H1 (cell line): Measurements from ENCODE around the gene TTC8. TPM values are rescaled to one million over a fixed set of nuclear protein-coding genes. Genes with fewer than 3 reads are reported as not detected.

Source experiments
- CTCF ChIA-PET: fragments of 300-600 bp; sonication (Branson Sonifier 250); formaldehyde crosslinking; loops from one replicate; lab custom pipeline; 2021; ENCODE audit not compliant: partially characterized antibody; lab: Charles Lee
- POLR2A ChIA-PET: fragments of 300-600 bp; sonication (Branson Sonifier 250); formaldehyde crosslinking; loops from one replicate; lab custom pipeline; 2021; ENCODE audit warnings: inconsistent platforms; ENCODE audit not compliant: partially characterized antibody; lab: Charles Lee
- DNase-seq, 2 experiments: peaks; one replicate each; pipeline versions ENCODE4 v3.0.0 to v3.0.0-alpha.2; 2010 to 2022; ENCODE audit warnings: low spot score in 2 of 2, low read depth in 1 of 2, mixed read lengths in 1 of 2
- FAIRE-seq: peaks from 2 replicates; lab custom pipeline; 2011; peaks lifted over from hg19 to GRCh38; lab: Jason Lieb, UNC
- H2AFZ ChIP-seq: 2 replicates; pipeline ENCODE4 v1.8.1; 2012; ENCODE audit warnings: low read length, inconsistent platforms
- H2AK5ac ChIP-seq: 2 replicates; pipeline ENCODE4 v1.6.1; 2013; ENCODE audit warnings: low read depth, low read length
- H2BK120ac ChIP-seq: replicated peaks from 2 replicates; pipeline ENCODE3; 2013; ENCODE audit warnings: low read depth, low read length, inconsistent platforms
- H2BK12ac ChIP-seq: 2 replicates; pipeline ENCODE4 v1.6.1; 2013; ENCODE audit warnings: low read depth, low read length
- H2BK15ac ChIP-seq: 2 replicates; pipeline ENCODE4 v1.6.1; 2013; ENCODE audit warnings: low read length
- H2BK20ac ChIP-seq: 2 replicates; pipeline ENCODE4 v1.6.1; 2013; ENCODE audit warnings: low read length
- H2BK5ac ChIP-seq: 2 replicates; pipeline ENCODE4 v1.6.1; 2013; ENCODE audit warnings: low read depth, low read length
- H3K14ac ChIP-seq: 2 replicates; pipeline ENCODE4 v1.6.1; 2013; ENCODE audit warnings: inconsistent platforms; ENCODE audit not compliant: insufficient read length
- H3K18ac ChIP-seq: 2 replicates; pipeline ENCODE4 v1.6.1; 2013; ENCODE audit warnings: low read length; ENCODE audit errors: extremely low read depth
- H3K23ac ChIP-seq: 2 replicates; pipeline ENCODE4 v1.6.1; 2013; ENCODE audit warnings: inconsistent platforms; ENCODE audit not compliant: insufficient read length
- H3K23me2 ChIP-seq: 2 replicates; pipeline ENCODE4 v1.6.1; 2013; ENCODE audit warnings: low read depth, low read length
- H3K27ac ChIP-seq: 2 replicates; pipeline ENCODE4 v1.6.1; 2011; ENCODE audit warnings: low read depth, low read length, inconsistent platforms
- H3K27me3 ChIP-seq, 4 experiments: replicated peaks in 1 of 4; 1 replicate in 1 of 4; 2 replicates in 3 of 4; pipeline versions ENCODE4 v1.6.1 to v1.8.1; 2011 to 2013; ENCODE audit warnings: low read length in 3 of 4, mild to moderate bottlenecking in 3 of 4, inconsistent platforms in 2 of 4, mixed read lengths in 2 of 4, moderate library complexity in 1 of 4; ENCODE audit not compliant: control insufficient read depth in 3 of 4, insufficient read depth in 3 of 4; ENCODE audit errors: extremely low read depth in 1 of 4
- H3K36me3 ChIP-seq, 4 experiments: 2 replicates each; pipeline versions ENCODE4 v1.6.1 to v1.8.1; 2011 to 2013; ENCODE audit warnings: mild to moderate bottlenecking in 4 of 4, low read length in 3 of 4, moderate library complexity in 2 of 4, control low read depth in 1 of 4, inconsistent platforms in 1 of 4; ENCODE audit not compliant: insufficient read depth in 4 of 4, control insufficient read depth in 2 of 4
- H3K4ac ChIP-seq: replicated peaks from 2 replicates; pipeline ENCODE3; 2013; ENCODE audit warnings: low read length, low read depth, mixed read lengths, inconsistent platforms; ENCODE audit not compliant: insufficient read length
- H3K4me1 ChIP-seq, 4 experiments: replicated peaks in 1 of 4; 1 replicate in 1 of 4; 2 replicates in 3 of 4; pipeline versions ENCODE4 v1.6.1 to v1.8.1; 2011 to 2013; ENCODE audit warnings: low read length in 3 of 4, inconsistent platforms in 2 of 4, mixed read lengths in 1 of 4; ENCODE audit not compliant: insufficient read depth in 4 of 4, control insufficient read depth in 3 of 4
- H3K4me2 ChIP-seq, 2 experiments: 2 replicates each; pipeline versions ENCODE4 v1.6.1 to v1.8.1; 2011 to 2013; ENCODE audit warnings: low read depth in 2 of 2, low read length in 2 of 2, control low read depth in 1 of 2, inconsistent platforms in 1 of 2, mild to moderate bottlenecking in 1 of 2; ENCODE audit not compliant: insufficient read depth in 1 of 2
- H3K4me3 ChIP-seq, 4 experiments: fragments of 200-600, 300-600 bp in 1 of 4; sonication (generic), shearing (Covaris generic), sonication (Bioruptor Twin) in 1 of 4; 2 replicates each; pipeline versions ENCODE4 v1.5.1 to v1.8.1; 2011 to 2016; ENCODE audit warnings: low read length in 4 of 4, low read depth in 3 of 4, control low read depth in 2 of 4, inconsistent platforms in 2 of 4, mild to moderate bottlenecking in 2 of 4, mixed read lengths in 1 of 4, moderate library complexity in 1 of 4; ENCODE audit not compliant: insufficient read depth in 2 of 4; ENCODE audit errors: extremely low read depth in 1 of 4
- H3K56ac ChIP-seq: replicated peaks from 2 replicates; pipeline ENCODE3; 2013; ENCODE audit warnings: low read depth, mild to moderate bottlenecking, mixed read lengths, low read length, inconsistent platforms; ENCODE audit not compliant: insufficient read length
- H3K79me1 ChIP-seq: 2 replicates; pipeline ENCODE4 v1.6.1; 2013; ENCODE audit warnings: low read depth, low read length, control low read depth
- H3K79me2 ChIP-seq, 2 experiments: 2 replicates each; pipeline versions ENCODE4 v1.6.1 to v1.8.1; 2012 to 2013; ENCODE audit warnings: low read length in 2 of 2, mild to moderate bottlenecking in 2 of 2, inconsistent platforms in 1 of 2; ENCODE audit not compliant: insufficient read depth in 2 of 2, control insufficient read depth in 1 of 2
- H3K9ac ChIP-seq, 4 experiments: replicated peaks in 1 of 4; 1 replicate in 1 of 4; 2 replicates in 3 of 4; pipeline versions ENCODE4 v1.6.1 to v1.8.1; 2011 to 2013; ENCODE audit warnings: low read depth in 3 of 4, low read length in 3 of 4, control low read depth in 2 of 4, mild to moderate bottlenecking in 2 of 4, moderate library complexity in 2 of 4, inconsistent platforms in 1 of 4; ENCODE audit errors: extremely low read depth in 1 of 4
- H3K9me3 ChIP-seq, 2 experiments: 2 replicates each; pipeline versions ENCODE4 v1.6.1 to v1.8.1; 2012 to 2013; ENCODE audit warnings: mild to moderate bottlenecking in 2 of 2, moderate library complexity in 2 of 2, control low read depth in 1 of 2, inconsistent platforms in 1 of 2, low read depth in 1 of 2, low read length in 1 of 2, mixed read lengths in 1 of 2; ENCODE audit not compliant: insufficient read depth in 2 of 2
- H4K20me1 ChIP-seq, 2 experiments: replicated peaks in 1 of 2; 2 replicates each; pipeline versions ENCODE3 to v1.8.1; 2011 to 2013; ENCODE audit warnings: inconsistent platforms in 2 of 2, low read length in 2 of 2, mild to moderate bottlenecking in 1 of 2; ENCODE audit not compliant: insufficient read depth in 2 of 2, control insufficient read depth in 1 of 2
- H4K5ac ChIP-seq: 2 replicates; pipeline ENCODE4 v1.6.1; 2013; ENCODE audit warnings: low read length, low read depth, mixed read lengths, inconsistent platforms; ENCODE audit not compliant: insufficient read length
- H4K8ac ChIP-seq: 2 replicates; pipeline ENCODE4 v1.8.0; 2013; ENCODE audit warnings: mild to moderate bottlenecking, moderate library complexity, low read length, inconsistent platforms; ENCODE audit not compliant: insufficient read depth; ENCODE audit errors: extremely low read depth
- H4K91ac ChIP-seq: replicated peaks from 2 replicates; pipeline ENCODE3; 2013; ENCODE audit warnings: low read length, mixed read lengths, inconsistent platforms; ENCODE audit not compliant: insufficient read length
- CBX5 ChIP-seq: fragments of 300-800, 300-1000 bp; sonication (generic); IDR thresholded peaks from 2 replicates; pipeline ENCODE4 v1.7.1; 2016; ENCODE audit warnings: antibody characterized with exemption, low read length, low read depth
- CHD1 ChIP-seq: IDR thresholded peaks from 2 replicates; pipeline ENCODE4 v1.6.1; 2012; ENCODE audit warnings: low read depth, low read length, improper control_type of control experiment
- CTBP2 ChIP-seq: IDR thresholded peaks from 2 replicates; pipeline ENCODE4 v1.7.0; 2011; ENCODE audit warnings: borderline replicate concordance, mild to moderate bottlenecking, moderate library complexity, mixed read lengths, low read length; ENCODE audit not compliant: insufficient read depth, insufficient read length
- PHF8 ChIP-seq: fragments of 200-600 bp; sonication (generic); conservative IDR thresholded peaks from 2 replicates; pipeline ENCODE4 v1.7.1; 2012; ENCODE audit warnings: low read depth, mild to moderate bottlenecking, inconsistent platforms, low read length, moderate library complexity
- SIRT6 ChIP-seq: IDR thresholded peaks from one replicate; pipeline ENCODE4 v1.7.1; 2012; ENCODE audit warnings: low read length, inconsistent platforms
- SIX5 ChIP-seq: IDR thresholded peaks from 2 replicates; pipeline ENCODE4 v1.6.1; 2011; ENCODE audit warnings: mild to moderate bottlenecking, low read depth, low read length
- SRF ChIP-seq: IDR thresholded peaks from 2 replicates; pipeline ENCODE4 v1.6.1; 2011; ENCODE audit warnings: mild to moderate bottlenecking, low read depth, low read length, moderate library complexity
- SUZ12 ChIP-seq: fragments of 200-600 bp; sonication (generic); IDR thresholded peaks from 2 replicates; pipeline ENCODE4 v1.6.1; 2012; ENCODE audit warnings: mild to moderate bottlenecking, inconsistent platforms, low read length, moderate library complexity, mixed read lengths
- TBP ChIP-seq: IDR thresholded peaks from 2 replicates; pipeline ENCODE4 v1.6.1; 2011; ENCODE audit warnings: low read depth, low read length, improper control_type of control experiment
- WGBS, 2 experiments: shearing (Covaris generic) in 1 of 2; methylation state at CpG; one replicate each; pipeline versions ENCODE4 v1.1.6 to v1.1.7; 2013 to 2015; ENCODE audit warnings: low lambda C conversion rate in 2 of 2, mixed read lengths in 2 of 2, inconsistent platforms in 1 of 2, low coverage in 1 of 2, missing lambda C conversion rate in 1 of 2; ENCODE audit not compliant: insufficient replicate concordance in 2 of 2, insufficient coverage in 1 of 2, insufficient read length in 1 of 2; ENCODE audit errors: extremely low coverage in 1 of 2, missing lambda C conversion rate in 1 of 2; 5-methylcytosine and 5-hydroxymethylcytosine counted together
- polyA plus RNA-seq, 7 experiments: library from polyadenylated mRNA; depleted of rRNA in 3 of 7; stranded (reverse) in 5 of 7; unstranded in 2 of 7; fragments of >200 nt in 5 of 7; fragments of 200-250 nt in 2 of 7; gene quantifications; 1 replicate in 5 of 7; 2 replicates in 1 of 7; 4 replicates in 1 of 7; pipeline versions ENCODE4 v1.2.1 to v1.2.3, GENCODE V29; 2011 to 2013; ENCODE audit warnings: missing spikeins in 2 of 7, mixed read lengths in 2 of 7
- total RNA-seq: library from RNA; stranded (reverse); fragmentation: NEBNext Ultra II Directional; extraction: Animal tissue kit (Norgen Biotek cat#: 25700); gene quantifications from 2 replicates; pipeline ENCODE4 v1.2.1, GENCODE V29; 2021
- TF ChIP-seq, protein P1 (sequence below): IDR thresholded peaks from 2 replicates; pipeline ENCODE4 v1.6.1; 2012; ENCODE audit warnings: low read length, inconsistent platforms
- TF ChIP-seq, protein P2 (sequence below): IDR thresholded peaks from 2 replicates; pipeline ENCODE4 v1.6.1; 2012; ENCODE audit warnings: inconsistent platforms
- TF ChIP-seq, protein P3 (sequence below): IDR thresholded peaks from 2 replicates; pipeline ENCODE4 v1.6.1; 2012; ENCODE audit warnings: inconsistent platforms

The TTC8 gene
- total and polyA plus RNA-seq, 2 of the 8 experiments (the other 6 are each of a cell fraction or from before 2014, with no cell fraction given), result 13.1 to 13.5 TPM

DNA sequence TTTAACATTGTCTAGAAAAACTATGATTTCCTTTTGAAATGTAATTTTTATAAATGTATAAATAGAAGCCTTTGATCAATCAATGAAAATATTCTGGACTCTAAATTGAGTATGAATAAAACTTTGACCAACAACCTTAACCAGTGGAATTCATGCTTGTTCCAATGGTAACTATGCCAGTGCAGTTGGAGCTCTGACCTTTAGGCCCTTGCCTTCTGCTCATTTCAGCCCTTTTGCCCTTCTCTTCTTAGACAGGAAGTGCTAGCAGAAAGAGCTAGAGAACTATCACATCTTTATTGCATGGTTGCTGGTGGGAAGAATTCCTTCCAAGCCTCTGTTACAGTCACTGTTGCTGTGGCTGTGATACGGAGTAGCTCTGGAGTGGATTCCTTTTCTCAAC, 39.7 kb downstream of the TTC8 start:
- no peak for TF ChIP-seq SRF
- no peak for TF ChIP-seq PHF8
- no peak for TF ChIP-seq TBP
- TF ChIP-seq, protein P1, sequence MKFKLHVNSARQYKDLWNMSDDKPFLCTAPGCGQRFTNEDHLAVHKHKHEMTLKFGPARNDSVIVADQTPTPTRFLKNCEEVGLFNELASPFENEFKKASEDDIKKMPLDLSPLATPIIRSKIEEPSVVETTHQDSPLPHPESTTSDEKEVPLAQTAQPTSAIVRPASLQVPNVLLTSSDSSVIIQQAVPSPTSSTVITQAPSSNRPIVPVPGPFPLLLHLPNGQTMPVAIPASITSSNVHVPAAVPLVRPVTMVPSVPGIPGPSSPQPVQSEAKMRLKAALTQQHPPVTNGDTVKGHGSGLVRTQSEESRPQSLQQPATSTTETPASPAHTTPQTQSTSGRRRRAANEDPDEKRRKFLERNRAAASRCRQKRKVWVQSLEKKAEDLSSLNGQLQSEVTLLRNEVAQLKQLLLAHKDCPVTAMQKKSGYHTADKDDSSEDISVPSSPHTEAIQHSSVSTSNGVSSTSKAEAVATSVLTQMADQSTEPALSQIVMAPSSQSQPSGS, result no peak
- TF ChIP-seq CTBP2, result no peak
- no peak for TF ChIP-seq SIRT6
- TF ChIP-seq CHD1, result no peak
- TF ChIP-seq, protein P2, sequence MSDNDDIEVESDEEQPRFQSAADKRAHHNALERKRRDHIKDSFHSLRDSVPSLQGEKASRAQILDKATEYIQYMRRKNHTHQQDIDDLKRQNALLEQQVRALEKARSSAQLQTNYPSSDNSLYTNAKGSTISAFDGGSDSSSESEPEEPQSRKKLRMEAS, result no peak
- TF ChIP-seq, protein P3, sequence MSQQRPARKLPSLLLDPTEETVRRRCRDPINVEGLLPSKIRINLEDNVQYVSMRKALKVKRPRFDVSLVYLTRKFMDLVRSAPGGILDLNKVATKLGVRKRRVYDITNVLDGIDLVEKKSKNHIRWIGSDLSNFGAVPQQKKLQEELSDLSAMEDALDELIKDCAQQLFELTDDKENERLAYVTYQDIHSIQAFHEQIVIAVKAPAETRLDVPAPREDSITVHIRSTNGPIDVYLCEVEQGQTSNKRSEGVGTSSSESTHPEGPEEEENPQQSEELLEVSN, result no peak
- TF ChIP-seq CBX5, result no peak
- TF ChIP-seq SIX5, result no peak
- TF ChIP-seq SUZ12, result no peak
- no peaks in the 10 kb centered on the region for H3K79me2 ChIP-seq
- CTCF ChIA-PET, result interaction anchor here (0.5 to 2.3 kb wide), 3 partner anchors 128 to 563 kb away, joined by 3 to 10 read pairs (median 4); no protein-coding TSS in a partner anchor
- peaks cover 0 to under 1% (median 0%) of the 10 kb centered on the region in 4 experiments; a peak in 3 of 8 replicates for H3K36me3 ChIP-seq
- no peak overlapping the region for H2BK20ac ChIP-seq
- no peak overlapping the region for H3K14ac ChIP-seq
- WGBS, 2 experiments, result 88% methylated on average over 1 of the region's 1 CpG; no CpG with 5 or more reads in 1 of the 2 experiments
- no peak overlapping the region for H3K4ac ChIP-seq
- H3K18ac ChIP-seq, result no peak overlapping the region
- no peak overlapping the region for H2BK12ac ChIP-seq
- no peak overlapping the region for H3K4me2 ChIP-seq
- DNase-seq, result no peak
- no peak overlapping the region for H2BK120ac ChIP-seq
- no peak for FAIRE-seq
- no peak overlapping the region for H3K56ac ChIP-seq
- H2AFZ ChIP-seq, result no peak overlapping the region
- no peak overlapping the region for H4K8ac ChIP-seq
- H3K9ac ChIP-seq, result no peak overlapping the region
- POLR2A ChIA-PET, result no interaction called here
- no peak overlapping the region for H2AK5ac ChIP-seq
- no peak overlapping the region for H3K27ac ChIP-seq
- H3K27me3 ChIP-seq, result no peaks in the 10 kb centered on the region
- H4K5ac ChIP-seq, result no peak overlapping the region
- H3K23me2 ChIP-seq, result no peaks in the 10 kb centered on the region; the same call in 1 of the 2 replicates
- no peaks in the 10 kb centered on the region for H3K79me1 ChIP-seq
- no peak overlapping the region for H2BK5ac ChIP-seq
- H2BK15ac ChIP-seq, result no peak overlapping the region
- no peak overlapping the region for H3K23ac ChIP-seq
- H3K4me1 ChIP-seq, result no peaks in the 10 kb centered on the region
- no peak overlapping the region for H4K91ac ChIP-seq
- no peaks in the 10 kb centered on the region for H4K20me1 ChIP-seq
- no peak overlapping the region for H3K4me3 ChIP-seq
- H3K9me3 ChIP-seq, result no peaks in the 10 kb centered on the region; a peak in 1 of 4 replicates
